AG10803 (cell line): ENCODE results near the gene ZDHHC21.

ENCODE experiments used
- DNase-seq: peaks from one replicate; pipeline ENCODE4 v3.0.0; 2010; ENCODE audit warnings: low read depth
- H3K4me3 ChIP-seq: 2 replicates; pipeline ENCODE4 v1.5.1; 2011; ENCODE audit warnings: mild to moderate bottlenecking, low read length, control low read depth
- TF ChIP-seq, protein P1 (sequence below): conservative IDR thresholded peaks from 2 replicates; pipeline ENCODE4 v1.5.1; 2011; ENCODE audit warnings: mild to moderate bottlenecking, low read length, control low read depth, inconsistent platforms

Gene ZDHHC21

DNA sequence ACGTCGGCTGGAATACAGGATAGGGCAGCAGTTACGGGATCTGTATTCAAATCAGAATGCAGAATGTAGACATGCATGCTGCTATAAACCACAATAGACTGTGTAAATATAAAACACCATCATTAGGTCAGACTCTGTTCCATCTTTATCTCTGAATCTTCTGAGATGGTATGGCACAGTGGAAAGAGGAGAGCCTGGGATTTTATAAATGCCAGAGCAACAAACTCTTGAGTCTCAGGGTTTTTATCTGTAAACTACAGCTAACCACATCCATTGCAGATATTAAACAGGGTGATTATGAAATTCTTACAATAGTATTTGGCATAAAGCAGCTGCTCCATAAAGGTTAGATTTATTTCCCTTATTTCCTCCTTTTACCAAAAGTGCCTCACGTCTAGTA is 108.7 kb downstream of the ZDHHC21 start:
- TF ChIP-seq, protein P1, sequence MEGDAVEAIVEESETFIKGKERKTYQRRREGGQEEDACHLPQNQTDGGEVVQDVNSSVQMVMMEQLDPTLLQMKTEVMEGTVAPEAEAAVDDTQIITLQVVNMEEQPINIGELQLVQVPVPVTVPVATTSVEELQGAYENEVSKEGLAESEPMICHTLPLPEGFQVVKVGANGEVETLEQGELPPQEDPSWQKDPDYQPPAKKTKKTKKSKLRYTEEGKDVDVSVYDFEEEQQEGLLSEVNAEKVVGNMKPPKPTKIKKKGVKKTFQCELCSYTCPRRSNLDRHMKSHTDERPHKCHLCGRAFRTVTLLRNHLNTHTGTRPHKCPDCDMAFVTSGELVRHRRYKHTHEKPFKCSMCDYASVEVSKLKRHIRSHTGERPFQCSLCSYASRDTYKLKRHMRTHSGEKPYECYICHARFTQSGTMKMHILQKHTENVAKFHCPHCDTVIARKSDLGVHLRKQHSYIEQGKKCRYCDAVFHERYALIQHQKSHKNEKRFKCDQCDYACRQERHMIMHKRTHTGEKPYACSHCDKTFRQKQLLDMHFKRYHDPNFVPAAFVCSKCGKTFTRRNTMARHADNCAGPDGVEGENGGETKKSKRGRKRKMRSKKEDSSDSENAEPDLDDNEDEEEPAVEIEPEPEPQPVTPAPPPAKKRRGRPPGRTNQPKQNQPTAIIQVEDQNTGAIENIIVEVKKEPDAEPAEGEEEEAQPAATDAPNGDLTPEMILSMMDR = no peak
- no peak overlapping the region for H3K4me3 ChIP-seq
- no peak for DNase-seq

GRCh38 chr9:14578030-14578429 is 115.2 kb downstream of the ZDHHC21 start:
- TF ChIP-seq, protein P1 = no peak
- DNase-seq = no peak
- H3K4me3 ChIP-seq = no peak overlapping the region

- no peak overlapping the region for H3K4me3 ChIP-seq
- no peak for DNase-seq
- TF ChIP-seq, protein P1 = no peak
Observed at GRCh38 chr9:14574173-14574572, 119.1 kb downstream of the ZDHHC21 start.

GRCh38 chr9:14573319-14573718 is 119.9 kb downstream of the ZDHHC21 start:
- H3K4me3 ChIP-seq = no peak overlapping the region
- no peak for DNase-seq
- TF ChIP-seq, protein P1 = no peak

DNA sequence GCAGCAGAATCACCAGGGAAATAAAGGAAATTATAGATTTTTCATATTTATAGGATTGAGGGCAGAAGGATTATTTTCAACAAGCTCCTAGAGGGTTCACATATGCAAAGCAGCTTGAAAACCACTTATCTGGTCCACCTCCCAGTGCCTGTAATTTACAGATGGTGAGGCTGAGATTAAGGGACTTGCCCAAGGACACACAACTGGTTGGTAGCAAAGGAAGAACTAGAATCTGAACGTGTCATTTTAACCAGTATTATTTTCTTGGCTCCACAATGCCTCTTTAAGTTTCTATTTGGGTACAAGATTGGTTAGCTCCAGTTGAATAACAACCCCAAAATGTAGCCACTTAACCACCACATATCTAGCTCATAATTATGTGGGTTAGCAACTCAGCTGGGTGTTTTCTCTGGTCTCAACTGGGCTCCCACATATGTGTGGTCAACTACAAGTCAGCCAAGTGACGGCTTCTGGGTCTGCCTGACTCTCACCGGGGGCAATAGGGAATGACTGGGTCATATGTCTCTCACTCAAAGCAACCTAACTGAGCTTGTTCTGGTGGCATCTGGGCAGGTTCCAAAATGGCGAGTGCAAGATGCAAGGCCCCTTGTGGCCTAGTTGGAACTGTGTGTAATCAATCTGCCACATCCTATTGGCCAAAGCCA is 127.7 kb downstream of the ZDHHC21 start:
- no peak for DNase-seq
- H3K4me3 ChIP-seq = no peak overlapping the region
- TF ChIP-seq, protein P1 = no peak

DNA sequence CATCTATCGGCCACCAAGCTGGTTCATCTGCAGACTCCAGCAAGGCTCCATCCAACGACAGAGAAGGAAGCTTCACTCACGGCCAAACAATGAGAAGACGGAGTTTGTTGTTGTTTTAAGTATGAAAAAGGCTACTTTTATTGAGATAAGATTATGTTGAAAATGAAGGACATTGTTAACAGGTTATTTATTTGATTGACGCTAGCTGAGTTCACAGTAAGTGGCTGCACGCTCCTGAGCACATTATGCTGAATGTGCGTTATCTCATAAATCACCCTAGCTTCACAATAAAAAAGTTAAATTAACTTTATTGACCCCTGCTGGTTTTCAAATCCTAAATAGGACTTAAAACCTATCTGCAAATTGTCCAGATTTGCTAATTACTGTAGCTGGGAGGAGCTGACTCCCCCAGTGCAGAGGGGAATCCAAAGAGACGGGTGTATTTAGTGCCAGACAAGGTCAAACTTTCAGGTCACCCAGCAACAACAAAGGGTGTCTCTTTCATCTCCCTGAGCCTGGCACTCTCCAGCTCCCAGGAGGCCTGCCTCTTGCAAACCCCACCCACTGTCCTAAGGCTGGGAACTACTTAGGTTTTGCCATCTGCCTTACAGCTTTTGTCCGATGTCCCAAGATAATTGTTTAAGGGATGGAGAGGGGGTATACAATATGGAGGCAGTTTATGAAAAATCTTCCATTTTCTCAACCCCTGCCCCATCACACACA is 129.2 kb downstream of the ZDHHC21 start:
- no peak for DNase-seq
- no peak overlapping the region for H3K4me3 ChIP-seq
- TF ChIP-seq, protein P1 = no peak

- TF ChIP-seq, protein P1 = no peak
- no peak overlapping the region for H3K4me3 ChIP-seq
- no peak for DNase-seq
Observed at GRCh38 chr9:14561929-14562405, 131.3 kb downstream of the ZDHHC21 start.
